Calu3 (cell line): ENCODE data around the gene GPSM1. TPM values are rescaled to one million over a fixed set of nuclear protein-coding genes. Genes with fewer than 3 reads are reported as not detected.

Experiments
- BruUV-seq: library from RNA; stranded (reverse); fragments of 400-500 nt; replicated peaks from 2 replicates; lab custom pipeline; 2021; lab: Mats Ljungman, UMichigan
- CTCF ChIA-PET: fragments of 300-600 bp; sonication (Branson Sonifier 250); formaldehyde crosslinking; loops from one replicate; lab custom pipeline; 2022; ENCODE audit warnings: antibody characterized with exemption; lab: Charles Lee
- DNase-seq: peaks from one replicate; pipeline ENCODE4 v3.0.0; 2022
- H3K27ac Mint-ChIP-seq: one replicate; pipeline ENCODE4 v1.8.0; 2022; ENCODE audit warnings: mixed read lengths; ENCODE audit not compliant: unreplicated experiment
- H3K27me3 Mint-ChIP-seq: one replicate; pipeline ENCODE4 v1.8.0; 2022; ENCODE audit warnings: mixed read lengths; ENCODE audit not compliant: unreplicated experiment
- H3K36me3 Mint-ChIP-seq: one replicate; pipeline ENCODE4 v1.8.0; 2022; ENCODE audit warnings: mild to moderate bottlenecking, moderate library complexity, mixed read lengths; ENCODE audit not compliant: insufficient read depth, unreplicated experiment
- H3K4me1 Mint-ChIP-seq: one replicate; pipeline ENCODE4 v1.8.0; 2022; ENCODE audit warnings: mild to moderate bottlenecking, low read depth, mixed read lengths; ENCODE audit not compliant: unreplicated experiment
- H3K4me3 Mint-ChIP-seq: one replicate; pipeline ENCODE4 v1.8.0; 2022; ENCODE audit warnings: mild to moderate bottlenecking, low read depth, moderate library complexity, mixed read lengths; ENCODE audit not compliant: unreplicated experiment
- H3K9me3 Mint-ChIP-seq: one replicate; pipeline ENCODE4 v1.8.0; 2022; ENCODE audit warnings: low read depth, mixed read lengths; ENCODE audit not compliant: unreplicated experiment
- CTCF ChIP-seq: fragments of 200-600 bp; IDR thresholded peaks from one replicate; pipeline ENCODE4 v1.8.0; 2022; ENCODE audit warnings: antibody characterized with exemption; ENCODE audit not compliant: unreplicated experiment
- intact Hi-C: fragments of 100-400 bp; cut with micrococcal nuclease; formaldehyde crosslinking; loops from one replicate; pipeline ENCODE4 v1.10.0; 2022; ENCODE audit not compliant: unreplicated experiment
- total RNA-seq: library from RNA; stranded (reverse); gene quantifications from 2 replicates; pipeline ENCODE4 v1.2.3, GENCODE V29; 2022

GPSM1 gene
- total RNA-seq, 1 experiment from 2014 or later, result 3.9 TPM

DNA sequence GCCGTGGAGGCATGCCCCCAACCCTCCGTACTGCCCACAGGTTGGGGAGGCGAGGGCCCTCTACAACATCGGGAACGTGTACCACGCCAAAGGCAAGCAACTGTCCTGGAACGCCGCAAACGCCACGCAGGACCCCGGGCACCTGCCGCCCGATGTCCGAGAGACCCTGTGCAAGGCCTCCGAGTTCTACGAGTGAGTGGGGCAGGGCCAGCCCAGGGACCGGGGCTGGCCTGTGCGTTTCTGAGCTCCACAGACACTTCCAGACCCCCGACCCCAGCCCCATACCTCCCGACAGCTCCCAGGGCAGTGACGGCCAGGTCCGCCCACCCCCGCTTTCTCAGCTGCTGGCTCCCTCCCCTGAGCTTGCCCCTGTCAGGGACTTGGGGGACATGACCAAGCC, 9.5 kb downstream of the GPSM1 start:
- Mint-ChIP-seq H3K4me1 (no peaks in the 10 kb centered on the region), H3K27ac (no peak overlapping the region), H3K9me3 (no peaks in the 10 kb centered on the region), H3K4me3 (no peak overlapping the region), H3K27me3 (no peaks in the 10 kb centered on the region), H3K36me3 (no peaks in the 10 kb centered on the region)
- DNase-seq, result no peak
- CTCF ChIA-PET, result interaction anchor here (1.1 kb wide), 1 partner anchor 9 kb away, joined by 3 read pairs; no protein-coding TSS in a partner anchor
- no peak for TF ChIP-seq CTCF
- no TSS peak for BruUV-seq
- intact Hi-C loops, result no loop called here

DNA sequence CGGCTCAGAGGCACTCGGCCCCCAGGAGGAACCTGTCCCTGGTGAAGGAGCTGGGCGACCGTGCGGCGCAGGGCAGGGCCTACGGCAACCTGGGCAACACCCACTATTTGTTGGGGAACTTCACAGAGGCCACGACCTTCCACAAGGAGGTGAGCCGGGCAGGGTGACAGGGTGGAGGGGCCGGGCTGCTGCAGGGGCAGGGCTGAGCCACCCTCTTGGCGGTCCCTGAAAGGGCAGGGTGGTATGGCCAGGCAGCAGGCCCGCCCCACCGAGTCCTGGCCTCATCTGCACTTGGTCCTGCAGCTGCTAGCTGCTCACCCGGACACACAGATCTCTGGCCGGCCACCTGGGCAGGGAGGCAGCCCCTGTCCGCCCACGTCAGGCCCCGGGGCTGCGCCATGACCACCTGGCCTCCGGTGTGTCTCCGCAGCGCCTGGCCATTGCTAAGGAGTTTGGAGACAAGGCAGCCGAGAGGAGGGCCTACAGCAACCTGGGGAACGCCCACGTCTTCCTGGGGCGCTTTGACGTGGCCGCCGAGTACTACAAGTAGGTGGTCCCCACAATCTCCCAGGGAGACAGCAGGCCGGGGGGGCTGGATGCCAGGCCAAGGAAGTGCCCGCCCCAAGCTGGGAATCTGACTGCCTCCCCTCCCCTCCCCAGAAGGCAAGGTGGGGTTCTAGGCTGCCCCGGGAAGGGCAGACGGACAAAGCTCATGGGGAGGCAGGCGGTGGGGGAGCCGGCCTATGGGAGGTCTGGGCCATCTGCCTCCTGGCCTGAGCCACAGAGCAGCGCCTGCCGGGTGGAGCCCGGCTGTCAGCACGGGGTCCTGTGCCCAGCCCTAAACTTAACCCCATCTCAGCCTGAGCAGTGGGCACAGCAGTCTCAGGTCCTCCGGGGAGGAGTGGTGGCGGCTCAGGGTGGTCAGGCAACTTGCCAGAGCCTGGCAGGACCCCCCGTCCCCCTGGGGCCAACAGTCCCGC, 10.4 kb downstream of the GPSM1 start:
- Mint-ChIP-seq H3K27me3 (no peaks in the 10 kb centered on the region), H3K9me3 (no peaks in the 10 kb centered on the region), H3K36me3 (no peaks in the 10 kb centered on the region), H3K27ac (no peak overlapping the region), H3K4me3 (no peak overlapping the region), H3K4me1 (no peaks in the 10 kb centered on the region)
- intact Hi-C loops, result loop anchor here (2.0 kb wide), 1 partner anchor 35 kb away; the partner anchor contains the start of gene CARD9
- TF ChIP-seq CTCF, result no peak
- CTCF ChIA-PET, result interaction anchor here (1.1 kb wide), 1 partner anchor 8 kb away, joined by 3 read pairs; no protein-coding TSS in a partner anchor
- no TSS peak for BruUV-seq
- no peak for DNase-seq

DNA sequence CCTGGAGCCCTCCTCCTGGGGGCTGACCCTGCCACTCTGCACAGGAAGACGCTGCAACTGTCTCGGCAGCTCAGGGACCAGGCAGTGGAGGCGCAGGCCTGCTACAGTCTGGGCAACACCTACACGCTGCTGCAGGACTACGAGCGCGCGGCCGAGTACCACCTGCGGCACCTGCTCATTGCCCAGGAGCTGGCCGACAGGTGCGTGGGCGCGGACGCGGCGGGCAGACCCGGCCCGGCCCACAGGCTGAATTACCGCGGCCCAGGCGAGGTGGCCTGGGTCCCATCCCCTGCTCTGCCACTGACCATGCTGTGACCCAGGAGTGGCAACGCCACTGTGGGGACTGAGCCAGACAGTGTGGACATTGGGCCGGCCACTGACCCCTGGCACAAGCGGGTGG, 11.2 kb downstream of the GPSM1 start:
- Mint-ChIP-seq H3K36me3 (no peaks in the 10 kb centered on the region), H3K9me3 (no peaks in the 10 kb centered on the region), H3K27ac (no peak overlapping the region), H3K27me3 (no peaks in the 10 kb centered on the region), H3K4me1 (no peaks in the 10 kb centered on the region), H3K4me3 (no peak overlapping the region)
- DNase-seq, result no peak
- no TSS peak for BruUV-seq
- no peak for TF ChIP-seq CTCF
- CTCF ChIA-PET, result no interaction called here
- intact Hi-C loops, result loop anchor here (2.0 kb wide), 1 partner anchor 34 kb away; the partner anchor contains the start of gene CARD9

DNA sequence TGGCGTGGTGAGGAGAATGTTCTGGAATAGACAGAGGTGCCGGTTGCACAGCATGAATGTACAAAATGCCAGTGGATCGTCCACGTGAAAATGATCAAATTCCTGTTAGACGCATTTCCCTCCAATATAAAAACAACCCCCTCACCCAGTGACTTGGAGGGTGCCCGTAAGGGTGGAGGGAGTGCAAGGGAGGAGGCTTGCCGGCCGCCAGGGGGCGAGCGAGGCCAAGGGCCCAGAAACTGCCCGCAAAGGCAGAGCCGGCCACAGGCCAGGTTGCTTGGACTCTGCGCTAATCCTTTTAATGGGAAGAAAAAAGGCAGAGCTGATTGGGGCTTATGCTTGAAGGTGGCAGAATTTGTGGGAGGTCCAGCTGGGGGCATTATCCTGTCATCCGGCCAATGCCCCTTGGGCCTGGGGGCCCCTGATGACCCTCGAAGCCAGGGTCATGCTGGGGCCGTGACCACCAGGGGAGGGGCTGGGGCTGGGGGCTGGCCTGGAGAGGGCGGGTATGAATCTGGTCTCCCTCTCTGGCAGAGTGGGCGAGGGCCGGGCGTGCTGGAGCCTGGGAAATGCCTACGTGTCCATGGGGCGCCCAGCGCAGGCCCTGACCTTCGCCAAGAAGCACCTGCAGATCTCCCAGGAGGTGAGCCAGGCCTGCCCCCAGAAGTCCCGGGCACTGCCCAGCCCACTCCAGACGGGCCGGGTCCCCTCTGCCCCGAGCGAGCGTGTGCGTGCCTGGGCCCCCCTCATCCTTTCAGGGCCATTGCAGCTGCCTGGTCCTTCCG, 12.0 kb downstream of the GPSM1 start:
- Mint-ChIP-seq H3K4me1 (no peaks in the 10 kb centered on the region), H3K27ac (no peak overlapping the region), H3K36me3 (no peaks in the 10 kb centered on the region), H3K9me3 (no peaks in the 10 kb centered on the region), H3K4me3 (no peak overlapping the region), H3K27me3 (no peaks in the 10 kb centered on the region)
- CTCF ChIA-PET, result no interaction called here
- no TSS peak for BruUV-seq
- intact Hi-C loops, result loop anchor here (2.0 kb wide), 1 partner anchor 33 kb away; the partner anchor contains the start of gene CARD9
- peak; percentile 81 for TF ChIP-seq CTCF
- peak; percentile 82 for DNase-seq
